OCI-LY7 (cell line): ENCODE data around the gene PLXNA4. TPM values are rescaled to one million over a fixed set of nuclear protein-coding genes. Genes with fewer than 3 reads are reported as not detected.

Source experiments
- BruUV-seq: library from RNA; stranded (reverse); fragments of 400-500 nt; replicated peaks from 2 replicates; lab custom pipeline; 2021; lab: Mats Ljungman, UMichigan
- CTCF ChIA-PET: fragments of 300-600 bp; sonication (Branson Sonifier 250); formaldehyde crosslinking; loops from one replicate; lab custom pipeline; 2022; ENCODE audit warnings: antibody characterized with exemption; ENCODE audit not compliant: unreplicated experiment; lab: Charles Lee
- POLR2A ChIA-PET: fragments of 300-600 bp; sonication (Branson Sonifier 250); formaldehyde crosslinking; loops from one replicate; lab custom pipeline; 2022; ENCODE audit warnings: antibody characterized with exemption; lab: Charles Lee
- DNase-seq: peaks from one replicate; pipeline ENCODE4 v3.0.0-alpha.2; 2015; ENCODE audit warnings: low spot score
- H2AFZ ChIP-seq: fragments of 200-600 bp; sonication (generic), shearing (Covaris generic); 2 replicates; pipeline ENCODE4 v1.6.1; 2014; ENCODE audit warnings: mild to moderate bottlenecking, antibody characterized with exemption, low read length, moderate library complexity
- H3K27ac ChIP-seq: fragments of 200-600 bp; sonication (generic); 2 replicates; pipeline ENCODE4 v1.5.1; 2014; ENCODE audit warnings: mixed run types, low read depth, mild to moderate bottlenecking, moderate library complexity, low read length, inconsistent platforms; ENCODE audit not compliant: poor library complexity, severe bottlenecking
- H3K36me3 ChIP-seq: fragments of 200-600 bp; sonication (generic); 2 replicates; pipeline ENCODE4 v1.6.1; 2014; ENCODE audit warnings: mild to moderate bottlenecking, antibody characterized with exemption, low read length, moderate library complexity, mixed read lengths; ENCODE audit not compliant: insufficient read depth
- H3K4me1 ChIP-seq: fragments of 200-600 bp; sonication (generic); 2 replicates; pipeline ENCODE4 v1.5.1; 2014; ENCODE audit warnings: mild to moderate bottlenecking, low read length; ENCODE audit not compliant: insufficient read depth, poor library complexity, severe bottlenecking
- H3K4me2 ChIP-seq: fragments of 200-600 bp; sonication (generic); 2 replicates; pipeline ENCODE4 v1.6.1; 2014; ENCODE audit warnings: mild to moderate bottlenecking, low read length
- H3K4me3 ChIP-seq: fragments of 200-600 bp; sonication (generic); 2 replicates; pipeline ENCODE4 v1.5.1; 2014; ENCODE audit warnings: mild to moderate bottlenecking, low read depth, low read length; ENCODE audit not compliant: poor library complexity, severe bottlenecking
- H3K79me2 ChIP-seq: fragments of 200-600 bp; sonication (generic); 2 replicates; pipeline ENCODE4 v1.6.1; 2016; ENCODE audit warnings: low read depth, mild to moderate bottlenecking, low read length, moderate library complexity, mixed read lengths; ENCODE audit not compliant: insufficient read depth
- H3K9me2 ChIP-seq: fragments of 200-600 bp; sonication (generic); 2 replicates; pipeline ENCODE4 v1.6.1; 2016; ENCODE audit warnings: mild to moderate bottlenecking, low read length, mixed read lengths; ENCODE audit not compliant: insufficient read depth
- H3K9me3 ChIP-seq: fragments of 200-600 bp; sonication (generic); 2 replicates; pipeline ENCODE4 v1.6.1; 2014; ENCODE audit warnings: mild to moderate bottlenecking, mixed run types, low read length, mixed read lengths
- H4K20me1 ChIP-seq: fragments of 200-600 bp; sonication (generic); 2 replicates; pipeline ENCODE4 v1.6.1; 2014; ENCODE audit warnings: mild to moderate bottlenecking, antibody characterized with exemption, low read length, moderate library complexity, mixed read lengths; ENCODE audit not compliant: insufficient read depth
- EZH2phosphoT487 ChIP-seq: fragments of 200-600 bp; sonication (generic); IDR thresholded peaks from 2 replicates; pipeline ENCODE4 v1.6.1; 2018; ENCODE audit warnings: low read depth, borderline replicate concordance, mild to moderate bottlenecking, mixed run types, antibody characterized with exemption, low read length, moderate library complexity, mixed read lengths
- intact Hi-C: fragments of 100-400 bp; cut with micrococcal nuclease; formaldehyde crosslinking; loops from one replicate; pipeline ENCODE4 v1.10.0; 2022; ENCODE audit not compliant: unreplicated experiment
- total RNA-seq, 2 experiments: library from RNA; depleted of rRNA in 1 of 2; stranded (reverse); fragments of >200 nt in 1 of 2; shearing (Covaris generic) in 1 of 2; gene quantifications; 2 replicates each; pipeline ENCODE4 v1.2.3, GENCODE V29; 2014 to 2022
- TF ChIP-seq, protein P1 (sequence below): fragments of 200-600 bp; sonication (generic); conservative IDR thresholded peaks from 2 replicates; pipeline ENCODE4 v1.5.1; 2014; ENCODE audit warnings: mild to moderate bottlenecking, antibody characterized with exemption, low read length, moderate library complexity, mixed read lengths

The PLXNA4 gene
- total RNA-seq, 2 experiments from 2014 or later, result not detected

DNA sequence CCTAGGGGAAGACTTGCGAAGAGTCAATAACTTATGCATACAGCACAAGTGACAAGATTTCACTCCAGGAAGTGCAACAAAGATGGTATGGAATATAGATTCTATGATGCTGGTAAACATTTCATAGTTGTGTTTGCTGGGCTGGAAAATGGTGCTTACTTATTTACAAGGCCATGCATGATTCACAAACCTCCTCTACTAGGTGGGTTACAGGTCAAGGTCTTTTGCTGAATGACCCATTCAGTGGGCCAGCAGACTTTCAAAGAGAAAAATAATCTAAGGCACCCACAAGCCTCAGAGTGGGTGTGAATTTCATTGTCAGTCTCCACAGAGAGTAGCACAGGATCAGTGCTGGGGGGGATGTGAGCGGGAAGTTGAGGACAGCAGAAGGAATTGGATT is 378.5 kb downstream of the PLXNA4 start:
- ChIA-PET POLR2A (no interaction called here), CTCF (no interaction called here)
- Histone ChIP-seq H3K9me2 (no peaks in the 10 kb centered on the region), H3K9me3 (no peaks in the 10 kb centered on the region), H3K4me1 (no peaks in the 10 kb centered on the region), H2AFZ (no peak overlapping the region), H3K79me2 (no peaks in the 10 kb centered on the region), H3K36me3 (no peaks in the 10 kb centered on the region), H4K20me1 (no peaks in the 10 kb centered on the region), H3K4me3 (no peak overlapping the region), H3K27ac (no peak overlapping the region), H3K4me2 (no peak overlapping the region)
- intact Hi-C loops, result no loop called here
- TF ChIP-seq, protein P1, sequence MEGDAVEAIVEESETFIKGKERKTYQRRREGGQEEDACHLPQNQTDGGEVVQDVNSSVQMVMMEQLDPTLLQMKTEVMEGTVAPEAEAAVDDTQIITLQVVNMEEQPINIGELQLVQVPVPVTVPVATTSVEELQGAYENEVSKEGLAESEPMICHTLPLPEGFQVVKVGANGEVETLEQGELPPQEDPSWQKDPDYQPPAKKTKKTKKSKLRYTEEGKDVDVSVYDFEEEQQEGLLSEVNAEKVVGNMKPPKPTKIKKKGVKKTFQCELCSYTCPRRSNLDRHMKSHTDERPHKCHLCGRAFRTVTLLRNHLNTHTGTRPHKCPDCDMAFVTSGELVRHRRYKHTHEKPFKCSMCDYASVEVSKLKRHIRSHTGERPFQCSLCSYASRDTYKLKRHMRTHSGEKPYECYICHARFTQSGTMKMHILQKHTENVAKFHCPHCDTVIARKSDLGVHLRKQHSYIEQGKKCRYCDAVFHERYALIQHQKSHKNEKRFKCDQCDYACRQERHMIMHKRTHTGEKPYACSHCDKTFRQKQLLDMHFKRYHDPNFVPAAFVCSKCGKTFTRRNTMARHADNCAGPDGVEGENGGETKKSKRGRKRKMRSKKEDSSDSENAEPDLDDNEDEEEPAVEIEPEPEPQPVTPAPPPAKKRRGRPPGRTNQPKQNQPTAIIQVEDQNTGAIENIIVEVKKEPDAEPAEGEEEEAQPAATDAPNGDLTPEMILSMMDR, result no peak
- TF ChIP-seq EZH2phosphoT487, result no peak
- no TSS peak for BruUV-seq
- DNase-seq, result no peak

DNA sequence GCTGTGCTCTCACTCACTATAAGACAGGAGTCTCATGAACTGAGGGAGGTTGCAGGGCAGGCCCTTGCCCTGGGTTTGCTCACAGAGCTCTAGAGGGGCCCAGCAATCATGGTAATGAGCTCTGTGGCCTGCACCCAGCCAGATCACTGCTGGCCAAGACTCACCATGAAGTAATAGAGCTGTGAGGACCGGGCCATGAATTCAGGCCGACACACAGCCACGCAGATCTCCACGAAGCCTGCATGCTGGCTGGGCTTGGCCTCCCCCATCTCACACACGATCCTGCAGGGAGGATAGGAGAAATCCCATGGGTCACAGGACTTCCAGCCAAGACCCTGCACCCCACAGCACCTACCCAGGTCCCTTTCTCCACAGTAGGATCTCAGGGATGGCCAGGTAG is 382.4 kb downstream of the PLXNA4 start:
- Histone ChIP-seq H3K9me3 (no peaks in the 10 kb centered on the region), H4K20me1 (no peaks in the 10 kb centered on the region), H3K4me3 (no peak overlapping the region), H3K27ac (no peak overlapping the region), H3K79me2 (no peaks in the 10 kb centered on the region), H3K4me1 (no peaks in the 10 kb centered on the region), H3K4me2 (no peak overlapping the region), H3K9me2 (no peaks in the 10 kb centered on the region), H3K36me3 (no peaks in the 10 kb centered on the region), H2AFZ (no peak overlapping the region)
- no peak for DNase-seq
- ChIA-PET POLR2A (no interaction called here), CTCF (no interaction called here)
- intact Hi-C loops, result no loop called here
- TF ChIP-seq EZH2phosphoT487, result no peak
- TF ChIP-seq, protein P1, result no peak
- BruUV-seq, result no TSS peak

DNA sequence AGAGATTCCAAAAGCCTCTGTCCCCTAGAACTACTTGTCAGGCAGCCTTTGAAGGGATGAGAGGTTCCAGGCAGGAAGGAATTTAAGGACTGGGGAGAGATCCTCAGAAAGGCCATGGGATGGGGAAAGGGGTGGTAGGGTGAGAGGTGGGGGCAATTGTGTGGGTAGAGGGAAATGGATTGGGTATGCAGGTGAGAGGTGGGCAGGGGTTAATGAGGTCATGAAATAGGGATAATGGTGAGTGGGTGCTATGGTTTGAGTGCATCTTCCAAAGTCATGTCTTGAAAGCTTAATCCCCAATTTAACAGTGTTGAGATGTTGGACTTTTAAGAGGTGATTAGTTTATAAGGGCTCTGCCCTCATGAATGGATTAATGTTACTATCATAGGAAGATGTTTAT is 383.5 kb downstream of the PLXNA4 start:
- TF ChIP-seq, protein P1, result no peak
- TF ChIP-seq EZH2phosphoT487, result no peak
- no peaks in the 10 kb centered on the region for H3K79me2 ChIP-seq
- H2AFZ ChIP-seq, result no peak overlapping the region
- H3K4me3 ChIP-seq, result no peak overlapping the region
- no peak overlapping the region for H3K4me2 ChIP-seq
- intact Hi-C loops, result no loop called here
- no peaks in the 10 kb centered on the region for H3K36me3 ChIP-seq
- BruUV-seq, result no TSS peak
- CTCF ChIA-PET, result no interaction called here
- no peak for DNase-seq
- H3K4me1 ChIP-seq, result no peaks in the 10 kb centered on the region
- no peaks in the 10 kb centered on the region for H4K20me1 ChIP-seq
- H3K9me3 ChIP-seq, result no peaks in the 10 kb centered on the region
- H3K9me2 ChIP-seq, result no peaks in the 10 kb centered on the region
- POLR2A ChIA-PET, result no interaction called here
- no peak overlapping the region for H3K27ac ChIP-seq
